ENCODE data around the gene ASPSCR1.

The ASPSCR1 gene

GRCh38 chr17:81999976-82000802 is 22.8 kb downstream of the ASPSCR1 start:
- DNase-seq (ENCODE audit: insufficient read length, low spot score): no peak

GRCh38 chr17:82000803-82001570 is 23.6 kb downstream of the ASPSCR1 start:
- DNase-seq (ENCODE audit: insufficient read length, low spot score): no peak
- no peak for FAIRE-seq
- TF ChIP-seq POU2F2 (IDR thresholded peaks at IDR 0.05; ENCODE audit: low read depth, low read length) (no peak), POLR2AphosphoS5 (IDR thresholded peaks at IDR 0.05; ENCODE audit: low read depth, low read length) (no peak), PAX5 (IDR thresholded peaks at IDR 0.05; ENCODE audit: insufficient read depth, low read length, severe bottlenecking) (no peak), POLR2A (IDR thresholded peaks at IDR 0.05; ENCODE audit: low read depth, low read length) (no peak)

More at GRCh38 chr17:81999976-82000802, 22.8 kb downstream of the ASPSCR1 start:
- FAIRE-seq: no peak
- TF ChIP-seq POLR2A (IDR thresholded peaks at IDR 0.05; ENCODE audit: low read depth, low read length): no peak
- no peak for TF ChIP-seq SPI1 (IDR thresholded peaks at IDR 0.05; ENCODE audit: low read depth, low read length)
- no peak for TF ChIP-seq TAF1 (IDR thresholded peaks at IDR 0.05; ENCODE audit: low read depth, low read length)
- no peak for TF ChIP-seq POLR2AphosphoS5 (IDR thresholded peaks at IDR 0.05; ENCODE audit: low read depth, low read length)

- FAIRE-seq: no peak
- TF ChIP-seq TAF1 (IDR thresholded peaks at IDR 0.05; ENCODE audit: low read depth, low read length) (no peak), POLR2A (IDR thresholded peaks at IDR 0.05; ENCODE audit: low read depth, low read length) (no peak), POLR2AphosphoS5 (IDR thresholded peaks at IDR 0.05; ENCODE audit: low read depth, low read length) (no peak), SPI1 (IDR thresholded peaks at IDR 0.05; ENCODE audit: low read depth, low read length) (no peak), POU2F2 (IDR thresholded peaks at IDR 0.05; ENCODE audit: low read depth, low read length) (no peak), PAX5 (IDR thresholded peaks at IDR 0.05; ENCODE audit: insufficient read depth, low read length, severe bottlenecking) (no peak)
These were observed 24.2 kb downstream of the ASPSCR1 start for GRCh38 chr17:82001571-82002056.

DNA sequence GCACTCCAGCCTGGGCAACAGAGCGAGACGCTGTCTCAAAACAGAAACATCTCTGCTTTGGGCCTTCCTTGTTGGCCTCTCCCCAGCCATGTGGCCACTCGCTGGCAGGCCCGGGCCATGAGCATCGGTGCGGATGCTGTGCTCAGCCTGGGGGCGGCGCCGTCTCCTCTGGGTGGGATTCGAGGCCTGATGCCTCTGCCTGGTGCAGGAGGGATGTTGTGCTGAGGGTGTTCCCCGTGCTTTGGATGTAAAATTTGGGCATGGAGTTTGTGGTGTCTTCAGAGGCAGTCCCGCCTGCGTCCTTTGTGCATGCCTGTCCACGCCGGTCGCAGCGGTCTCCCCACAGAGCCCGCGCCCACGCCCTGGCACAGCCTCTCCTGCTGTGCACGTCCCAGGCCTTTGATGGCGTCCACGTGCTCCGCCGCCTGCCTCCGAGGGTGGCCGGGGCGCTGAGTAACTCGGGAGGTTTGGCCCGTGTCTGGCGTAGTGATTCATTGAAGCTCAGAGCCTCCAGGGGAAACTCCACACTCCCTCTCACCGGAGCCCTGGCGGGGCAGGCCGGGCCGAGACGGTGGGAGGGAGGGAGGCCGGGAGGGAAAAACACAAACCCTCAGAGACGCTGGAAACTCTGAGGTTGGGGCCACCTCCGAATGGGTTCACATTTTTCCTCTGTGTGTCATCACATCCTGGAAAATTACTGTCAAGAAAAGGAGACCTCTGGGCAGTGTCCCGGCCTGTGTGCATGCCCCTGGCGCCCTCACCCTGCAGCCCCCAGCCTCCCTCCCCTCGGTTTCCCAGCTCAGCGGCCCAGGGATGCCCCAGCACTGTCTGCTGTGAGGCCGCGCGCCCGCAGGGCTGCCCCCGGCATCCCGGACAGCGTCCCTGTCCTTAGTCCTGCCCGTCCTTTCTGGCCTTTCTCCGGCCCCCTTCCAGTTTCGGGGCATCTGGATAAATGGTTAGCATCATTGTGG is 26.3 kb downstream of the ASPSCR1 start:
- FAIRE-seq: no peak
- no peak for DNase-seq (ENCODE audit: insufficient read length, low spot score)
- TF ChIP-seq TAF1 (IDR thresholded peaks at IDR 0.05; ENCODE audit: low read depth, low read length) (no peak), SPI1 (IDR thresholded peaks at IDR 0.05; ENCODE audit: low read depth, low read length) (no peak), PAX5 (IDR thresholded peaks at IDR 0.05; ENCODE audit: insufficient read depth, low read length, severe bottlenecking) (no peak), POU2F2 (IDR thresholded peaks at IDR 0.05; ENCODE audit: low read depth, low read length) (no peak), POLR2A (IDR thresholded peaks at IDR 0.05; ENCODE audit: low read depth, low read length) (no peak), POLR2AphosphoS5 (IDR thresholded peaks at IDR 0.05; ENCODE audit: low read depth, low read length) (no peak)

More at GRCh38 chr17:82001571-82002056, 24.2 kb downstream of the ASPSCR1 start:
- DNase-seq (ENCODE audit: insufficient read length, low spot score): no peak

- DNase-seq (ENCODE audit: insufficient read length, low spot score) (no peak), FAIRE-seq (no peak)
- TF ChIP-seq POU2F2 (IDR thresholded peaks at IDR 0.05; ENCODE audit: low read depth, low read length): no peak
- no peak for TF ChIP-seq PAX5 (IDR thresholded peaks at IDR 0.05; ENCODE audit: insufficient read depth, low read length, severe bottlenecking)
- no peak for TF ChIP-seq SPI1 (IDR thresholded peaks at IDR 0.05; ENCODE audit: low read depth, low read length)
- TF ChIP-seq TAF1 (IDR thresholded peaks at IDR 0.05; ENCODE audit: low read depth, low read length): no peak
- no peak for TF ChIP-seq POLR2AphosphoS5 (IDR thresholded peaks at IDR 0.05; ENCODE audit: low read depth, low read length)
- TF ChIP-seq POLR2A (IDR thresholded peaks at IDR 0.05; ENCODE audit: low read depth, low read length): no peak
These were observed 27.4 kb downstream of the ASPSCR1 start for GRCh38 chr17:82004517-82005455.

GRCh38 chr17:82005701-82006348 is 28.4 kb downstream of the ASPSCR1 start:
- peak; percentile 35 for FAIRE-seq
- TF ChIP-seq SPI1 (IDR thresholded peaks at IDR 0.05; ENCODE audit: low read depth, low read length) (no peak), POU2F2 (IDR thresholded peaks at IDR 0.05; ENCODE audit: low read depth, low read length) (no peak), POLR2AphosphoS5 (IDR thresholded peaks at IDR 0.05; ENCODE audit: low read depth, low read length) (no peak), PAX5 (IDR thresholded peaks at IDR 0.05; ENCODE audit: insufficient read depth, low read length, severe bottlenecking) (no peak), POLR2A (IDR thresholded peaks at IDR 0.05; ENCODE audit: low read depth, low read length) (no peak), TAF1 (IDR thresholded peaks at IDR 0.05; ENCODE audit: low read depth, low read length) (no peak)
- DNase-seq (ENCODE audit: insufficient read length, low spot score): no peak

DNA sequence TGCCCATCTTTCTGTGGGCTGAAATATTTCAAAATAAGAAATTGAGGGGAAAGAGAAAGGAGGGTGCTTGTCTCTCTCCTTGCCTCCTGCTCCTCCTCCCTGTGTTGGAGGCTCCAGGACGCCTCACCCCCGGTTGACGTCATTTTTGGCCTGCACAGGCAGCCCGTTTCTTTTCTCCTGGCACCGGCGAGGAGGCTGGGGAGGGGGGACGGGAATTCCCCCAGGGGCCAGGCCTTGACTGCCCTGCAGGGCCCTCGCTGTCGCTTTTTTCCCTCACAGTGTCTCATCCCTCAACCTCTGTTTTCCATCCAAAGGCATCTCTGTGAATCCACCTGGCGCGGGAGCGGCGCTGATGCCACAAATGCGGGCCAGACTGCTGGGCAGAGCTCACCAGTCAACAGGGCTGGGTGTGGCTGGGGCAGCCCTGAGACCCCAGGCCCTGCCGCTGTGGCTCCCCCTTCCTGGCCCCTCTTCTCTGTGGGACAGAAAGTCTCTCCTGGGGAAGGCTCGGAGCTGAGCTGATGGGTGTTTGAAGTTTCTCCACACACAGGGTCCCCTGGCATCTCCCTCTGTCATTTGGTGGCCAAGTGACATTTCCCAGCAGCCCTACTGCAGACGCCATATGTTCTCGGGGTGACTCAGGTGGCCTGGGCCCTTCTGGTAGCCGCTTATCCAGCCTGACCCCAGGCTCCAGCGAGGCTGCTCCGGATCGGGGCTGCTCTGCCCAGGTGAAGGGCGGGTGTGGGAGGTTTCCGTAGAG is 29.2 kb downstream of the ASPSCR1 start:
- no peak for TF ChIP-seq TAF1 (IDR thresholded peaks at IDR 0.05; ENCODE audit: low read depth, low read length)
- TF ChIP-seq POLR2A (IDR thresholded peaks at IDR 0.05; ENCODE audit: low read depth, low read length): no peak
- no peak for TF ChIP-seq SPI1 (IDR thresholded peaks at IDR 0.05; ENCODE audit: low read depth, low read length)
- TF ChIP-seq PAX5 (IDR thresholded peaks at IDR 0.05; ENCODE audit: insufficient read depth, low read length, severe bottlenecking): no peak
- no peak for TF ChIP-seq POU2F2 (IDR thresholded peaks at IDR 0.05; ENCODE audit: low read depth, low read length)
- TF ChIP-seq POLR2AphosphoS5 (IDR thresholded peaks at IDR 0.05; ENCODE audit: low read depth, low read length): no peak
- FAIRE-seq: no peak

More for the DNA sequence above, 29.2 kb downstream of the ASPSCR1 start:
- no peak for DNase-seq (ENCODE audit: insufficient read length, low spot score)

Data from GM12891 (cell line).